Measurements from ENCODE around the gene PTGS1. TPM values are rescaled to one million over a fixed set of nuclear protein-coding genes. Genes with fewer than 3 reads are reported as not detected.

The PTGS1 gene
- total RNA-seq, 3 donors from 2014 or later (not counting 1 experiment from before 2014, with no cell fraction given), result 2.1 to 11.3 (median 9.2) TPM

GRCh38 chr9:122397749-122398148, 26.9 kb downstream of the PTGS1 start:
- Histone ChIP-seq H3K27me3 (ENCODE audit: control insufficient read depth, insufficient read depth, low read length) (no peaks in the 10 kb centered on the region), H3K4me1 (ENCODE audit: control insufficient read depth, insufficient read depth, low read length) (no peaks in the 10 kb centered on the region), H3K36me3 (ENCODE audit: control insufficient read depth, insufficient read depth, low read length) (no peaks in the 10 kb centered on the region), H3K9me3 (ENCODE audit: control insufficient read depth, insufficient read depth, low read length) (no peaks in the 10 kb centered on the region), H3K27ac (ENCODE audit: low read length) (no peak overlapping the region), H3K4me3 (ENCODE audit: low read length) (no peak overlapping the region)
- no peaks in the 10 kb centered on the region for H3K9me3 Mint-ChIP-seq
- no peaks in the 10 kb centered on the region for H3K36me3 Mint-ChIP-seq
- H3K4me3 Mint-ChIP-seq, result no peak overlapping the region
- intact Hi-C loops (cut with micrococcal nuclease), result no loop called here
- WGBS (ENCODE audit: insufficient coverage), result 97% methylated on average over 2 of the region's 2 CpGs
- TF ChIP-seq CTCF (IDR thresholded peaks at IDR 0.05), result no peak
- no peak for ATAC-seq
- no peak overlapping the region for H3K27ac Mint-ChIP-seq
- H3K4me1 Mint-ChIP-seq, result no peaks in the 10 kb centered on the region
- DNase-seq, result no peak
- peaks cover 0 to 5% of the 10 kb centered on the region in 2 donors for H3K27me3 Mint-ChIP-seq (ENCODE audit: low read depth in 2 of 2)

GRCh38 chr9:122398371-122398924, 27.6 kb downstream of the PTGS1 start:
- Mint-ChIP-seq H3K27me3 (ENCODE audit: low read depth in 2 of 2) (peaks cover 0 to 6% of the 10 kb centered on the region in 2 donors), H3K4me3 (no peak overlapping the region), H3K27ac (no peak overlapping the region), H3K36me3 (no peaks in the 10 kb centered on the region), H3K4me1 (no peaks in the 10 kb centered on the region), H3K9me3 (no peaks in the 10 kb centered on the region)
- no peaks in the 10 kb centered on the region for H3K27me3 ChIP-seq (ENCODE audit: control insufficient read depth, insufficient read depth, low read length)
- DNase-seq (no peak), ATAC-seq (no peak)
- H3K4me3 ChIP-seq (ENCODE audit: low read length), result no peak overlapping the region
- intact Hi-C loops (cut with micrococcal nuclease), result no loop called here
- 85% methylated on average over 3 of the region's 3 CpGs for WGBS (ENCODE audit: insufficient coverage)
- no peak overlapping the region for H3K27ac ChIP-seq (ENCODE audit: low read length)
- H3K9me3 ChIP-seq (ENCODE audit: control insufficient read depth, insufficient read depth, low read length), result no peaks in the 10 kb centered on the region
- TF ChIP-seq CTCF (IDR thresholded peaks at IDR 0.05), result no peak
- H3K4me1 ChIP-seq (ENCODE audit: control insufficient read depth, insufficient read depth, low read length), result no peaks in the 10 kb centered on the region
- H3K36me3 ChIP-seq (ENCODE audit: control insufficient read depth, insufficient read depth, low read length), result no peaks in the 10 kb centered on the region

GRCh38 chr9:122401896-122402295, 31.1 kb downstream of the PTGS1 start:
- Histone ChIP-seq H3K36me3 (ENCODE audit: control insufficient read depth, insufficient read depth, low read length) (no peaks in the 10 kb centered on the region), H3K27me3 (ENCODE audit: control insufficient read depth, insufficient read depth, low read length) (no peaks in the 10 kb centered on the region), H3K4me3 (ENCODE audit: low read length) (no peak overlapping the region), H3K4me1 (ENCODE audit: control insufficient read depth, insufficient read depth, low read length) (no peaks in the 10 kb centered on the region), H3K9me3 (ENCODE audit: control insufficient read depth, insufficient read depth, low read length) (no peaks in the 10 kb centered on the region), H3K27ac (ENCODE audit: low read length) (no peak overlapping the region)
- TF ChIP-seq CTCF (IDR thresholded peaks at IDR 0.05), result no peak
- no peak overlapping the region for H3K27ac Mint-ChIP-seq
- intact Hi-C loops (cut with micrococcal nuclease), result no loop called here
- ATAC-seq, result no peak
- no CpG with 5 or more reads among the region's 8 CpGs for WGBS (ENCODE audit: insufficient coverage)
- DNase-seq, result no peak
- H3K4me1 Mint-ChIP-seq, result no peaks in the 10 kb centered on the region
- H3K4me3 Mint-ChIP-seq, result no peak overlapping the region
- no peaks in the 10 kb centered on the region for H3K9me3 Mint-ChIP-seq
- no peaks in the 10 kb centered on the region for H3K36me3 Mint-ChIP-seq
- H3K27me3 Mint-ChIP-seq (ENCODE audit: low read depth in 2 of 2), result peaks cover 0 to 6% of the 10 kb centered on the region in 2 donors

- 49% methylated on average over 3 of the region's 3 CpGs for WGBS (ENCODE audit: insufficient coverage)
- Histone ChIP-seq H3K9me3 (ENCODE audit: control insufficient read depth, insufficient read depth, low read length) (no peaks in the 10 kb centered on the region), H3K4me3 (ENCODE audit: low read length) (no peak overlapping the region), H3K4me1 (ENCODE audit: control insufficient read depth, insufficient read depth, low read length) (no peaks in the 10 kb centered on the region), H3K36me3 (ENCODE audit: control insufficient read depth, insufficient read depth, low read length) (no peaks in the 10 kb centered on the region), H3K27ac (ENCODE audit: low read length) (no peak overlapping the region), H3K27me3 (ENCODE audit: control insufficient read depth, insufficient read depth, low read length) (no peaks in the 10 kb centered on the region)
- Mint-ChIP-seq H3K27ac (no peak overlapping the region), H3K9me3 (no peaks in the 10 kb centered on the region), H3K27me3 (ENCODE audit: low read depth in 2 of 2) (peaks cover 0 to 6% of the 10 kb centered on the region in 2 donors), H3K4me3 (no peak overlapping the region), H3K4me1 (no peaks in the 10 kb centered on the region), H3K36me3 (no peaks in the 10 kb centered on the region)
- TF ChIP-seq CTCF (IDR thresholded peaks at IDR 0.05), result no peak
- intact Hi-C loops (cut with micrococcal nuclease), result no loop called here
- ATAC-seq, result no peak
- DNase-seq, result no peak
Observed at GRCh38 chr9:122402403-122402871, 31.6 kb downstream of the PTGS1 start.

Data from natural killer cell (primary cell).